DMS79 (cell line): Measurements from ENCODE around the gene ERO1A.
A peak's percentile ranks its signal among the peaks of the same experiment; 100 is the strongest.
"Not testable (repeated sequence)": the region's sequence is repeated elsewhere in the genome, so short reads cannot be mapped to it uniquely, and the experiment has no call there.

Experiments
- DNase-seq: peaks from one replicate; lab custom pipeline; 2025; lab: John Stamatoyannopoulos, UW

The ERO1A gene

GRCh38 chr14:52695481-52696091 lies at the start of gene ERO1A:
ERO1A (minus strand) TSS chr14:52695558; CDS start chr14:52695481, 77 bp downstream.
- peak; percentile 77 for DNase-seq

- no peak for DNase-seq
Observed at GRCh38 chr14:52741865-52742264, 46.5 kb upstream of the ERO1A start.

- DNase-seq, result no peak
Observed at GRCh38 chr14:52740751-52741150, 45.4 kb upstream of the ERO1A start.

GRCh38 chr14:52738409-52738808 lies 43.1 kb upstream of the ERO1A start:
- DNase-seq, result no peak

- DNase-seq, result no peak
Observed at GRCh38 chr14:52735921-52736489, 40.6 kb upstream of the ERO1A start.

- DNase-seq, result no peak
Observed at GRCh38 chr14:52733824-52734223, 38.5 kb upstream of the ERO1A start.

- peak; percentile 16 for DNase-seq
Observed at GRCh38 chr14:52730709-52731111, 35.4 kb upstream of the ERO1A start.

GRCh38 chr14:52729925-52730708 lies 34.8 kb upstream of the ERO1A start, which contains the start of gene STYX:
STYX (plus strand) TSS chr14:52730166; CDS start chr14:52730475, 309 bp downstream.
- peak; percentile 99 for DNase-seq

GRCh38 chr14:52729585-52729924 lies 34.2 kb upstream of the ERO1A start:
- DNase-seq, result no peak

GRCh38 chr14:52729035-52729434 lies 33.7 kb upstream of the ERO1A start:
- DNase-seq, result not testable (repeated sequence)

GRCh38 chr14:52727509-52727908 lies 32.2 kb upstream of the ERO1A start:
- DNase-seq, result not testable (repeated sequence)

- no peak for DNase-seq
Observed at GRCh38 chr14:52724360-52724644, 28.9 kb upstream of the ERO1A start.

- DNase-seq, result no peak
Observed at GRCh38 chr14:52723514-52724359, 28.4 kb upstream of the ERO1A start.

GRCh38 chr14:52716155-52716554 lies 20.8 kb upstream of the ERO1A start:
- DNase-seq, result no peak

- DNase-seq, result no peak
Observed at GRCh38 chr14:52711666-52712065, 16.3 kb upstream of the ERO1A start.

- DNase-seq, result peak; percentile 96
Observed at GRCh38 chr14:52706724-52707706, 11.7 kb upstream of the ERO1A start, which contains the start of gene PSMC6. PSMC6 (plus strand) TSS chr14:52707200; CDS start chr14:52707220, 20 bp downstream.

- peak; percentile 58 for DNase-seq
Observed at GRCh38 chr14:52706286-52706685, 10.9 kb upstream of the ERO1A start.

GRCh38 chr14:52703664-52704063 lies 8.3 kb upstream of the ERO1A start:
- no peak for DNase-seq

- DNase-seq, result no peak
Observed at GRCh38 chr14:52703225-52703624, 7.9 kb upstream of the ERO1A start.

- DNase-seq, result no peak
Observed at GRCh38 chr14:52701223-52701622, 5.9 kb upstream of the ERO1A start.

GRCh38 chr14:52700701-52701172 lies 5.4 kb upstream of the ERO1A start:
- no peak for DNase-seq
